ENCODE measurements around the gene INO80C. TPM values are rescaled to one million over a fixed set of nuclear protein-coding genes. Genes with fewer than 3 reads are reported as not detected.
A peak's percentile ranks its signal among the peaks of the same experiment; 100 is the strongest.

The INO80C gene
- total RNA-seq, 2 donors from 2014 or later: 22.9 to 23.5 TPM

DNA sequence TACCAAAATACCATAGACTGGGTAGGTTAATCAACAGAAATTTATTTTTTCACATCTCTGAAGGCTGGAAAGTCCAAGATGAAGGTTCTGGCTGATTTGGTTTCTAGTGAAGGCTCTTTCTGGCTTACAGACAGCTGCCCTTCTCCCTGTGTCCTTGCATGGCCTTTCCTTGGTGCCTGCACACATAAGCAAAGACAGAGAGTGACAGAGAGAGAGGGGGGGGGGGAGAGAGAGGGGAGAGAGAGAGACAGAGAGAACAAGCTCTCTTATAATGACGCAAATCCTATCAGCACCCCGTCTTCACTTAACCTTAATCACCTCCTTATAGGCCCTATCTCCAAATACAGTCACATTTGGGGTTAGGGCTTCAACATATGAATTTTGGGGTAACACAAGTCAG is 53.9 kb downstream of the INO80C start:
- DNase-seq: no peak
- ATAC-seq: peak in 1 of 2 donors; percentile 14
- intact Hi-C loops (cut with DNase I): no loop called here

DNA sequence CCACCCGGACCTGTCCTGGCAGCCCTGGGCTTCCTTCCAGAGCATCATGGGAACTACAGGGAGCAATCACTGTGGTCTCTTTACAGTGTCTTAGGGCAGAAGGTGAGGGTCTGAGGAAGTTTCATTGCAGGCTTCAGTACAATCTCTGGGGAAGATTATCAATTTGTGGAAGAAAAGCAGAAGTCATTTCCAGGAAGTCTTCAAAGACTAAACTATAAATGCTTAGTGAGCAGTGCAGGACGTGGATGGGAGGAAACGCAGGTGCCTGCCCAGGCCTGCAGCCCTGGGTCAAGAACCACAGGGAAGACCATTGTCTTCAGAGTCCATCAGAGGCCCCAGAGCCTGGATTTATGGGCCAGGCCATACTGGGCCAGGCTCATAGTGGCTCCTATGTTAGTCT is 54.3 kb downstream of the INO80C start:
- no peak for DNase-seq
- intact Hi-C loops (cut with DNase I): no loop called here
- no peak for ATAC-seq

DNA sequence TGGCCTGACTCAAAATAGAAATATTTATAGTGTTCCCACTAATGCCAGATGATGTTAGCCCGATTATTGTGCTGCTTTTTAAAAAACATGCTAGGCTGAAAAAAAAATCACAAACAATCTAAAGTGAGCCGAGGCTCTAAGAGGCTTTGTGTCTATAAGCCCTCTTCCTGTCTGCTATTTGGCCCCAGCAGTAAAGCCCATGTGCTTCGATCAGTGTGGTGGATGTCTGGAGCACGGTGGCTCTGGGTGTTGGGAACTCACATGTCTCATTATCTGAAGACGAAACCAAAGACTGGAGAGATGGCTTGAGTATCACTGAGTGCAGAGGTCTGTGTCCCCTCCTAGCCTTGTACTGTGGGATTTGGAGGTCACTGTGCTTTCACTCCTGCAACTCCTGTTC is 55.1 kb downstream of the INO80C start:
- intact Hi-C loops (cut with DNase I): no loop called here
- ATAC-seq (no peak), DNase-seq (no peak)

DNA sequence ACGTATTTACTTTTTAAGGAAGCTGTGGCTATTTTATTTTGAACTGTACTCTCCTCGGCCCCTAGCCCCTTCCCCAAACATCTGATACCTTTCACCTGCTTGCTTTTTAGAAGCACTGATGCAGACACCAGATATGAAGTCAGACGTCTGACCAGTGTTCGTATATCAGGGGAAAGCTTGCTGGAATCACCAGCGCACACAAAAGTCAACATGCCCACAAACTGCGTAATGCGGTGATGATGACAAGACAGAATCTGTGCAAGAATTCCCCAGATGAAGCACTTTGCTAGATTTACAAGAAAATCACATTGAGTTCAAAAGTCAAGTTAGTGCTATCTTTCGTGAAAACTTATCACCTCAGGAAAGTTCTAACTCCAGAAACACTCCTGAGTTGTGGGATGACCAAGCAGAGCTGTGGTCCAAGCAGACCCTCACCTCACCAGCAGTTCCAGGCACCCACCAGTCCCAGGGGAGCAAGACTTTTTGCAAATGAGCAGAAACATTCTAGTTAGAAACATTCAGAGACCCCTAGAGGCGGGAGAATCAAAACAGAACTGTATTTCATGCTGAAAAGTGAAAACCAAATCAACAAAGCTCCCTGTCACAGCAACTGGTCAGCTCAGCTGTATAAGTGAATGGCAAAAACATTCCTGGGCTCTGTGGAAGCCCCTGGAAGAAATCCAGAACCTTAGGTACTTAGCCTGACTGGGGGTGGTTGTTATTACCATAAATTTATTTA is 55.7 kb downstream of the INO80C start:
- DNase-seq (no peak), ATAC-seq (no peak)
- intact Hi-C loops (cut with DNase I): no loop called here

DNA sequence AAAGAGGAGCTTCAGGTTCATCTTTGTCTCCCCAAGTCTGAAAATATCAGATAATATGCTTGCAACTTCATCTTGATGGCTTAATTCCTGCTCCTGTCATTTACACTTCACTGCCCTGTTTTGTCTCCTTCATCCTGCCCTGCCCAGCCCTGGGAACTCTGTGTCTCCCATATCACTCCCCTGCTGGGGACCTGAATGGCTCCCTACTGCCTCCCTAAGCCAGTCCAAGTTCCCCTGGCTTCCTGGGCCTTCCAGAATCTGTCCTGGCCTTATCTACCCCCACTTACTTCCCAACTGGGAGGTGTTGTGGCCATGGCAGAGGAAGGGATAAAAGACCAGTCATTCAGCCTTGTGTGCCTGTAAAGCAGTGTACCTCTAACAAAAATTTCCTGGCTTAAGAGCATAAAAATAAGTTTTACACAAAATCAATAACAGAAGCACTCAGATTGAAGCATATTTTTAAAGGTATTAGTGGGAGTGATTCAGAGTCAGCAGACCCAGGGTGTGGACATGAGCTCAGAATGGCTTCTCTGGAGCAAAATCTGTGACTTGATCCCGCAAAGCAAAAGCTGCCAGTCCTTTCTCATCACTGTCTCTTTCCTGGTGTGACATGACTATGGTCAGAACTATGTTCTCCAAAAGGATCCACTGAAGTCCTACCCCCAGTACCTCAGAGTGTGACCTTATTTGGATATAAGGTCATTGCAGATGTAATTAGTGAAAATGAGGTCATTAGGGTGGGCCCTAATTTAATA is 59.1 kb downstream of the INO80C start:
- ATAC-seq (no peak), DNase-seq (no peak)
- intact Hi-C loops (cut with DNase I): no loop called here

DNA sequence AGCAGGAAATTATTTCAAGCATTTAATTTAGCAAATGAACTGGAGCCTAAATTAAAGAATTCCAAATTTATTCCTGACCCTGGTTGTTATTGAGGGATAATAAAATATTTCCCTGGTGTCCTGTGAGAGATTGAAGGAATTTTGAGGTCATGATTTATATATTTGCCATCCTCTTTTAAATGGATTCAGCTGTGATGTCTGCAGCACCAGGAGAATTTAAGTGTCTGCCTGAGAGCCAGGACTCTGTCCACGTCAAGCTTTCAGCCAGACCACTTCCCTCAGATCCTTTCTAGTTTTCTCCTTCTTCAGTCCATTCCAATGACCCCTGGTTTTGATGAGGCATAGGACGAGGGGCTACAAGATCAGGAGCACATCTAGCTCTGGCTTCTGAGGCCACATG is 59.9 kb downstream of the INO80C start:
- ATAC-seq (no peak), DNase-seq (no peak)
- intact Hi-C loops (cut with DNase I): no loop called here

DNA sequence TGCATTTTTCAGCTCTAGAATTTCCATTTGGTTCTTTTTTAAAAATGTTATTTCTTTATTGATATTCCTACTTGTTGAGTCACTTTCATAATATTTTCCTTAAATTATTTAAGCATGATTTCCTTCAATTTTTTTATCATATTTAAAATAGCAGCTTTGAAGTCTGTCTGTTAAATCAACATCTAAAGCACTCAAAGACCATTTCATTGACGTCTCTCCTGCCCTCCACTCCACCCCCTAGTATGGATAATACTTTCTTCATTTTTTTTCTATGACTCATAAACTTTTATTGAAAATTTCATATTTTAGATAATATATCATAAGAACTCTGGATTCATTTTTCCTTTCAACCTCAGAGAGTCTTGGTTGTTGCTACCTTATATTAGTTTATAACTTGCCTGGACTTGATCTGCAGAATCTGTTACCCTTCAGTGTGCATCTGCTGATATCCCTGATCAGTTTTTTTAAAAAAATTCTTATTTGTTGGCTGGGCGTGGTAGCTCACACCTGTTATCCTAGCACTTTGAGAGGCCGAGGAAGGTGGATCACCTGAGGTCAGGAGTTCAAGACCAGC is 61.6 kb downstream of the INO80C start:
- DNase-seq (no peak), ATAC-seq (no peak)
- intact Hi-C loops (cut with DNase I): no loop called here

DNA sequence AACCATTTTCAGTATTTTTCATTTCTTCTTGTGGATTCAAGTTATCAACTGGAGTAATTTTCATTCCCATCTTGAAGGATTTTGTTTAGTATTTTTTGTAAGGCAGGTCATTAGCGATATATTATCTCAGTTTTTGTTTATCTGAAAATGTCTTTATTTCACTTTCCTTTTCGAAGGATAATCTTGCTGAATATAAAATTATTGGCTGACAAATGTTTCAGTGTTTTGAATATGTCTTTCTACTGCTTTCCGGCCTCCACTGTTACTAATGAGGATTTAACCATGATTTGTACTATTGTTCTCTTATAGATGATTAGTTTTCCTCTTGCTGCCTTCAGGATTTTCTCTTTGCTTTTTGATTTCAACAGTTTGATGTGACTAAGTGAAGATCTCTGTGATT is 62.4 kb downstream of the INO80C start:
- DNase-seq: no peak
- intact Hi-C loops (cut with DNase I): no loop called here
- ATAC-seq: no peak

DNA sequence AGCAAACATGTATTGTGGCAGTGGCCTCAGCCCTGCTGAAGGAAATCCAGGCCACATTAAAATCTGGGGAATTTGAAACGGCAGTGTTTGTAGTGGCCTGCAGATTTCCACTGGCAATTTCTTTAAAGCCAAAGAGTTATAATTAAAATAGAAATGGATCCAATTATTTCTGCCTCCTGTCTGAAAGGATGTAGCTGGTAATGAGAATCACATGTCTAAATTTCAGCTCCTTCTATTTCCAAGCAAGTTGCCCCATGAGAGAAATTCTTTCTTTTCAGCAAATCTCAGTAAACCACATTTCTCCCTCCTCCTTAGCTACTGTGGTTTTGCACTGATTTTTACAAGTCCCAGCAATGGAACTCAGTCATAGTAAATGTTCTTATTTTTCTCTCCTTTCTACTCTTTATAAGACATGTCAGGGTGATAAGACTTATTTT is 65.2 kb downstream of the INO80C start:
- DNase-seq: no peak
- intact Hi-C loops (cut with DNase I): no loop called here
- peak; percentile 44 to 63 for ATAC-seq

DNA sequence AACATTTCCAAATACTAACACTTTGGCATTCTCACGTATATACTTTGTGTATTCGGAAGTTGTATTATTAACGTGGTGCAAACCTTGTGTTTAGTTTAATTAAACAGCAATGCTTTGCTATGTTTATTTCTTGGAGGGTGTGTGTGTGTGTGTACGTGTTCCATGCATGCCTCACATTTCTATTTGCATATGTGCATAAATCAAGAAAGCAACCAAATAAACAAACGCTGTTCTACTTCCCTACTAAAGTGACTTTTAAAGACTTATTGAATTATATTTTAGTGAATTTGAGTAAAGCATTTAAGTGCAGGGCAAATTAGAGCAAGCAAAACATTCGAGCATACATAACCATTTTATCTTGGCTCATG is 66.4 kb downstream of the INO80C start:
- DNase-seq (no peak), ATAC-seq (no peak)
- intact Hi-C loops (cut with DNase I): no loop called here

DNA sequence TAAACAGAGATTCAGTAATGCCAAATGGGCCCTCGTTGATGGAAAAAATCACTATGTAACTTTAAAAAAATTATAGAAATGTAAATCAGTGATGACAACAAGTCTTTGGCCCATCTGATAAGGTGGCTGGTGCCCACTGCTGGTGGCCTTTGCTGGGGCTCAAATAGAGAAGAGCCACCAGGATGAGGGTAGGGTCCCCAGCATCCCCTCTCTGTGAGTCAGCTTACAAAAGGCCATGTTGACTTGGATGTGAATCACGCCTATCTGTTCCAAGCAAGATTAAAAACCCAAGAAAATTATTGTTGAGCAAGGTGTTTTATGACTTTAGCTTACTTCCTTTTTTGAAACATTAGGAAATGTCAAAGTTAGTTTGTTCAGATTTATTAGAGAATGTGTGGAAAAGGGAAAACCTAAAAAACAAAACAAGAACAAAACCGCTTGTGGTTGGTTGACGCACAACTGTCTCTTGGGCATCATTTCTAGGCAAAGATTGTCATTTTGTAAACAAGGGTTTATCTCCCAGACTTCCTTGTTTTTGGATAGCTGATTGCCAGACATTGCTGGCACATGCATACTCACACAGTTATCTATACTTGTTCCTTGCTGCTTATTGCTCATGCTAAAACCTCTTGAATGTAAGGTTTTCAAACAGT is 66.9 kb downstream of the INO80C start:
- ATAC-seq: peak; percentile 23 to 49
- no peak for DNase-seq
- intact Hi-C loops (cut with DNase I): no loop called here

DNA sequence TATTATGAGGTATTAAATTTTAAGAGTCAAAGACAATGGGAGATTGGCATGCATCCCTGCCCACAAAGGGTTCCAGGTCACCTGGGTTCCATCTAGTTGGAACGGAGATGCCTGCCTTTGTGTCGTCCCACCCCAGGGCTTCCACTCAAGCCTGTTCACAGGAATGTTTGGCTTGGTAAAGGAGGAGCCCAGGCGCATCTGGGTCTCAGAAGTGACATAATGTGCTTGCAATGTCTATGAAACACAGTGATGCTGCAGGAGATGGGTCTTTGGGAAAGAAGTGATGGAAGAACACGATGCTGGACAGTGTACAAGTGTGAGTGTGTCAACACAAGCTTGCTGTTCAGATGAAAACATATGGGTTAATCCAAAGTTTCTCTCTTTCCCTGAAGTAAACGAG is 71.0 kb downstream of the INO80C start:
- intact Hi-C loops (cut with DNase I): no loop called here

DNA sequence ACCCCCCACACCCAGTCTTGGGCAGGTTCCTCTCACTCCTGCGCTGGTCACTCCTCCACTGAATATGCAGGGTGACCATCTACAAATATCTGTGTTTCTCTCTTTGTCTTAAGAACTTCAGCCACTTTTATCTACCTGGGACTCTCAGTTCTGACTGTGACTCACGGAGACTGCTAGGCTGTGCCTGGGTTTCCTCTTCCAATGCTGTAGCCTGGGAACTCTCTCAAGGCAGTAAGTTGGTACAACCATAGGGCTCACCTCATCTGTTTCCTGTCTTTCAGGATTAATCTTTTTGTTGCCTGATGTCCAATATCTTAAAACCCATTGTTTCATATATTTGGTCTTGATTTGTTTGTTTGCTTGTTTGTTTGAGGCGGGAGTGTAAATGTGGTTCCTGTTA is 73.4 kb downstream of the INO80C start:
- ATAC-seq (no peak), DNase-seq (no peak)
- intact Hi-C loops (cut with DNase I): no loop called here

More for the DNA sequence above, 71.0 kb downstream of the INO80C start:
- ATAC-seq (no peak), DNase-seq (no peak)

DNA sequence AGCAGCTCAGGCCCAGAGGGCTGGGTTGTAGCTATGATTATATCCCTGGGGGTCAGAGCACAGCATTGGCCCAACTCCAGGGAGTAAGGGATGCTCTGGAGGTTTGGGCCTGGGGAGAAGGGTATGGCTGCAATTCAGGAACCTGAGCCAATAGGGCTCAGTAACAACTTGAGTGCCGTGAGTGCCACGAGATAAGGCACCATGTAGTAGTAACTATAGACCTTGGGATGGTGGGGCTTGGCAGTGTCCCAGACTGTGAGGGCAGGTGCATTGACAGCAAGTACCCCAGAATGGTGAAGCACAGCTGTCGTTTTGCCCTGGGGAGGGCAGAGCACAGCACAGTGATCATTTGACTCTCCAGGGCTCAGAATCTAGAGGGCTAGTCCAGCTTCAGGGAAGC is 75.5 kb downstream of the INO80C start:
- DNase-seq (no peak), ATAC-seq (peak in 1 of 2 donors; percentile 56)
- intact Hi-C loops (cut with DNase I): no loop called here

DNA sequence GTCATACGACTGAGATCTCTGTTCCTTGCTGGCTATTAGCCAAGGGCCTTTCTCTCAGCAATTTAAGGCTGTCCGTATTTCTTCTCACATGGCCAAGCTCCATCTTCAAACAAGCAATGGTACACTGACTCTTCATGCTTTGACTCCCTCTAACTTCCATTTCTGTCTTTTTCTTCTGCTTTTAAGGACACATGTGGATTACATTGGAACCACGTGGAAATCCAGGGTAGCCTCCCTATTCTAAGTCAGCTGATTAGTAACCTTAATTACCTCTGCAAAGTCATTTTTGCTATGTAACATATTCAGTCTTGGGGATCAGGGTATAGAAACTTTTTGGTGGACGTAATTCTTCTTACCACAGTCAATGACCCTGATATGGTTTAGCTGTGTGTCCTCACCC is 79.2 kb downstream of the INO80C start:
- intact Hi-C loops (cut with DNase I): loop anchor here in 1 of 2 donors (10.0 kb wide), 2 partner anchors 76 to 166 kb away; partner anchors contain the start of genes GALNT1 and INO80C
- ATAC-seq: no peak
- DNase-seq: no peak

Other genes with a start within 250 kb of the INO80C start
- gene ZSCAN30, start 207.7 kb downstream of the INO80C start, total RNA-seq: 10 to 100 TPM; 13.3 to 19.1 TPM
- gene ZNF24, start 153.5 kb downstream of the INO80C start, total RNA-seq: 10 to 100 TPM; 43.5 to 51.1 TPM
- gene ZNF396, start 120.6 kb downstream of the INO80C start, total RNA-seq: 1 to 10 TPM in 1 of 2 donors, under 1 TPM in 1; 0.97 to 1.0 TPM
- gene GALNT1, start 83.8 kb upstream of the INO80C start, total RNA-seq: 10 to 100 TPM; 54.1 to 58.5 TPM